Right ventricle myocardium superior (tissue), 1 donor: ENCODE data around the gene TM4SF4. TPM values are rescaled to one million over a fixed set of nuclear protein-coding genes. Genes with fewer than 3 reads are reported as not detected.
A peak's percentile ranks its signal among the peaks of the same experiment; 100 is the strongest.

Experiments
- ATAC-seq: fragments of 200-7000 bp; cut with Tn5 transposase; one replicate; pipeline ENCODE4 v1.9.1; 2020; ENCODE audit warnings: mild to moderate bottlenecking; ENCODE audit not compliant: poor library complexity
- DNase-seq: peaks from one replicate; pipeline ENCODE4 v3.0.0-alpha.2; 2020
- intact Hi-C: fragments of 100-400 bp; cut with DNase I; formaldehyde crosslinking; loops from one replicate; pipeline ENCODE4 v1.11.2; 2022
- total RNA-seq: library from RNA; stranded (reverse); fragmentation: NEBNext Ultra II Directional; extraction: Animal tissue kit (Norgen Biotek cat#: 25700); gene quantifications from one replicate; pipeline ENCODE4 v1.2.1, GENCODE V29; 2021
- donor health status: DM: no; HTN: yes; CAD: no; lungs with severe emphysema.

TM4SF4 gene
- total RNA-seq, 1 donor from 2014 or later, result not detected

GRCh38 chr3:149475451-149476060 is 1.1 kb downstream of the TM4SF4 start:
- no peak for ATAC-seq

GRCh38 chr3:149476225-149476624 is 1.7 kb downstream of the TM4SF4 start:
- intact Hi-C loops, result loop anchor here (5.0 kb wide), 1 partner anchor 84 kb away; no protein-coding TSS in a partner anchor
- DNase-seq (peak; percentile 39), ATAC-seq (no peak)

More at GRCh38 chr3:149475451-149476060, 1.1 kb downstream of the TM4SF4 start:
- DNase-seq, result no peak
- intact Hi-C loops, result loop anchor here (5.0 kb wide), 1 partner anchor 83 kb away; no protein-coding TSS in a partner anchor

- intact Hi-C loops, result loop anchor here (5.0 kb wide), 2 partner anchors 87 to 122 kb away; no protein-coding TSS in a partner anchor
- ATAC-seq (peak; percentile 38), DNase-seq (no peak)
These were observed 5.3 kb downstream of the TM4SF4 start for GRCh38 chr3:149479621-149480325.

GRCh38 chr3:149480326-149481017 is 6.0 kb downstream of the TM4SF4 start:
- ATAC-seq, result peak; percentile 97
- intact Hi-C loops, result loop anchor here (5.0 kb wide), 1 partner anchor 123 kb away; no protein-coding TSS in a partner anchor
- DNase-seq, result peak; percentile 85

GRCh38 chr3:149481056-149481455 is 6.6 kb downstream of the TM4SF4 start:
- intact Hi-C loops, result loop anchor here (5.0 kb wide), 1 partner anchor 124 kb away; no protein-coding TSS in a partner anchor
- DNase-seq (no peak), ATAC-seq (no peak)

- ATAC-seq (no peak), DNase-seq (no peak)
- intact Hi-C loops, result loop anchor here (5.0 kb wide), 1 partner anchor 124 kb away; no protein-coding TSS in a partner anchor
These were observed 7.0 kb downstream of the TM4SF4 start for GRCh38 chr3:149481491-149481890.

GRCh38 chr3:149486726-149487125 is 12.2 kb downstream of the TM4SF4 start:
- DNase-seq (no peak), ATAC-seq (no peak)
- intact Hi-C loops, result no loop called here

- intact Hi-C loops, result no loop called here
These were observed 13.2 kb downstream of the TM4SF4 start for GRCh38 chr3:149487598-149488197.

GRCh38 chr3:149489060-149489690 is 14.7 kb downstream of the TM4SF4 start:
- no peak for ATAC-seq
- no peak for DNase-seq
- intact Hi-C loops, result no loop called here

More at GRCh38 chr3:149487598-149488197, 13.2 kb downstream of the TM4SF4 start:
- ATAC-seq (no peak), DNase-seq (no peak)

- intact Hi-C loops, result loop anchor here (5.0 kb wide), 1 partner anchor 282 kb away; no protein-coding TSS in a partner anchor
- ATAC-seq (no peak), DNase-seq (no peak)
These were observed 15.9 kb downstream of the TM4SF4 start for GRCh38 chr3:149490260-149490971.

- DNase-seq, result no peak
- no peak for ATAC-seq
- intact Hi-C loops, result loop anchor here (5.0 kb wide), 1 partner anchor 279 kb away; no protein-coding TSS in a partner anchor
These were observed 19.0 kb downstream of the TM4SF4 start for GRCh38 chr3:149493315-149494021.

GRCh38 chr3:149494022-149494758 is 19.7 kb downstream of the TM4SF4 start:
- DNase-seq, result peak; percentile 55
- peak; percentile 74 for ATAC-seq
- intact Hi-C loops, result loop anchor here (5.0 kb wide), 1 partner anchor 278 kb away; no protein-coding TSS in a partner anchor

GRCh38 chr3:149494759-149495580 is 20.5 kb downstream of the TM4SF4 start:
- ATAC-seq (no peak), DNase-seq (no peak)
- intact Hi-C loops, result loop anchor here (5.0 kb wide), 1 partner anchor 277 kb away; no protein-coding TSS in a partner anchor

GRCh38 chr3:149495581-149496125 is 21.2 kb downstream of the TM4SF4 start:
- intact Hi-C loops, result no loop called here
- DNase-seq (no peak), ATAC-seq (no peak)

- ATAC-seq (no peak), DNase-seq (no peak)
- intact Hi-C loops, result no loop called here
These were observed 22.4 kb downstream of the TM4SF4 start for GRCh38 chr3:149496891-149497290.
